ENCODE results near the gene KCNA3. TPM values are rescaled to one million over a fixed set of nuclear protein-coding genes. Genes with fewer than 3 reads are reported as not detected.

The KCNA3 gene
- total and polyA plus RNA-seq, 2 of the 8 experiments (the other 6 are each of a cell fraction or from before 2014, with no cell fraction given) = 0.95 to 1.1 TPM

DNA sequence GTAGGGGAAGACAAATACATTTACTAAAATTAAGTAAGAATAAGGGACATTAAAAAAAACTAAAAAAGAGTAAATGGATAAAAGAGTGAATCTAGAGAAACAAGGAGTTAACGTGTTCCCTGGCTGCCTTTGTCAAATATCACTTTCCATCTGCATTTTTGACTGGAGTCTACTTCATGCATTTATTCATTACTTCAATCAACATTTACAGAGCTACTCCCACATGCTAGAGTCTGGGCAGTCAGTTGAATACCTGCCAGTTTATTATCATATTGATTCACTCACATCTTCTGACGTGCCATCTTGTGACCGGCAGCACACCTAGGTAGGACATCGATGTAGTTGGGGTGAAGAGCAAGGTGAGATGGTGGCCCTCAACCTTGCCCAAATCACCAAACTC is 35.6 kb upstream of the KCNA3 start:
- Histone ChIP-seq H3K4me1 (replicated peaks in 1 of 4; ENCODE audit: control insufficient read depth in 3 of 4, insufficient read depth in 4 of 4, low read length in 3 of 4) (no peaks in the 10 kb centered on the region), H3K9me3 (ENCODE audit: insufficient read depth in 2 of 2, low read depth in 1 of 2, low read length in 1 of 2) (no peaks in the 10 kb centered on the region), H3K14ac (ENCODE audit: insufficient read length) (no peak overlapping the region), H4K20me1 (replicated peaks in 1 of 2; ENCODE audit: control insufficient read depth in 1 of 2, insufficient read depth in 2 of 2, low read length in 2 of 2) (no peaks in the 10 kb centered on the region), H3K4me2 (ENCODE audit: insufficient read depth in 1 of 2, low read depth in 2 of 2, low read length in 2 of 2) (no peak overlapping the region), H3K27me3 (replicated peaks in 1 of 4; ENCODE audit: control insufficient read depth in 3 of 4, extremely low read depth in 1 of 4, insufficient read depth in 3 of 4, low read length in 3 of 4) (no peaks in the 10 kb centered on the region), H3K23ac (ENCODE audit: insufficient read length) (no peak overlapping the region), H2AK5ac (ENCODE audit: low read depth, low read length) (no peak overlapping the region), H3K18ac (ENCODE audit: extremely low read depth, low read length) (no peak overlapping the region), H3K4ac (replicated peaks; ENCODE audit: insufficient read length, low read depth, low read length) (no peak overlapping the region), H2BK5ac (ENCODE audit: low read depth, low read length) (no peak overlapping the region), H2BK12ac (ENCODE audit: low read depth, low read length) (no peak overlapping the region), H3K36me3 (ENCODE audit: control insufficient read depth in 2 of 4, insufficient read depth in 4 of 4, low read length in 3 of 4) (no peaks in the 10 kb centered on the region), H3K9ac (replicated peaks in 1 of 4; ENCODE audit: extremely low read depth in 1 of 4, low read depth in 3 of 4, low read length in 3 of 4) (no peak overlapping the region), H2BK120ac (replicated peaks; ENCODE audit: low read depth, low read length) (no peak overlapping the region), H2BK15ac (ENCODE audit: low read length) (no peak overlapping the region), H4K5ac (ENCODE audit: insufficient read length, low read depth, low read length) (no peak overlapping the region), H3K4me3 (ENCODE audit: extremely low read depth in 1 of 4, insufficient read depth in 2 of 4, low read depth in 3 of 4, low read length in 4 of 4) (no peak overlapping the region), H2BK20ac (ENCODE audit: low read length) (no peak overlapping the region), H3K79me1 (ENCODE audit: low read depth, low read length) (no peaks in the 10 kb centered on the region), H3K79me2 (ENCODE audit: control insufficient read depth in 1 of 2, insufficient read depth in 2 of 2, low read length in 2 of 2) (no peaks in the 10 kb centered on the region), H3K23me2 (ENCODE audit: low read depth, low read length) (no peaks in the 10 kb centered on the region), H4K91ac (replicated peaks; ENCODE audit: insufficient read length, low read length) (no peak overlapping the region), H3K56ac (replicated peaks; ENCODE audit: insufficient read length, low read depth, low read length) (no peak overlapping the region), H4K8ac (ENCODE audit: extremely low read depth, insufficient read depth, low read length) (no peak overlapping the region), H2AFZ (ENCODE audit: low read length) (no peak overlapping the region), H3K27ac (ENCODE audit: low read depth, low read length) (no peak overlapping the region)
- DNase-seq (ENCODE audit: low read depth in 1 of 2, low spot score in 2 of 2) (no peak), FAIRE-seq (no peak)
- 80% methylated on average over 4 of the region's 4 CpGs; no CpG with 5 or more reads in 1 of the 2 experiments for WGBS, 2 experiments (ENCODE audit: extremely low coverage in 1 of 2, insufficient coverage in 1 of 2, insufficient read length in 1 of 2, insufficient replicate concordance in 2 of 2, low coverage in 1 of 2, low lambda C conversion rate in 2 of 2, missing lambda C conversion rate in 1 of 2)
- TF ChIP-seq MAFK (IDR thresholded peaks at IDR 0.05; ENCODE audit: low read depth, low read length) (no peak), ZNF274 (IDR thresholded peaks at IDR 0.05; ENCODE audit: borderline replicate concordance, extremely low read depth, low read length) (no peak), HDAC2 (IDR thresholded peaks at IDR 0.05; ENCODE audit: borderline replicate concordance in 1 of 2, low read depth in 2 of 2, low read length in 2 of 2) (no peak), GTF2F1 (IDR thresholded peaks at IDR 0.05; ENCODE audit: borderline replicate concordance, low read depth, low read length) (no peak), CREB1 (IDR thresholded peaks at IDR 0.05) (no peak), ATF3 (IDR thresholded peaks at IDR 0.05; ENCODE audit: insufficient read depth, low read depth, low read length) (no peak), SIX5 (IDR thresholded peaks at IDR 0.05; ENCODE audit: low read depth, low read length) (no peak), TEAD4 (IDR thresholded peaks at IDR 0.05; ENCODE audit: low read depth, low read length) (no peak), CBX5 (IDR thresholded peaks at IDR 0.05; ENCODE audit: low read depth, low read length) (no peak), POU5F1 (IDR thresholded peaks at IDR 0.05; ENCODE audit: low read depth, low read length) (no peak), POLR2A (IDR thresholded peaks at IDR 0.05; ENCODE audit: control extremely low read depth in 1 of 2, low read depth in 2 of 2, low read length in 2 of 2) (no peak), RBBP5 (IDR thresholded peaks at IDR 0.05; ENCODE audit: borderline replicate concordance, low read depth, low read length) (no peak)
- TF ChIP-seq, protein P1, sequence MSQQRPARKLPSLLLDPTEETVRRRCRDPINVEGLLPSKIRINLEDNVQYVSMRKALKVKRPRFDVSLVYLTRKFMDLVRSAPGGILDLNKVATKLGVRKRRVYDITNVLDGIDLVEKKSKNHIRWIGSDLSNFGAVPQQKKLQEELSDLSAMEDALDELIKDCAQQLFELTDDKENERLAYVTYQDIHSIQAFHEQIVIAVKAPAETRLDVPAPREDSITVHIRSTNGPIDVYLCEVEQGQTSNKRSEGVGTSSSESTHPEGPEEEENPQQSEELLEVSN (IDR thresholded peaks at IDR 0.05) = no peak
- CTCF ChIA-PET (ENCODE audit: partially characterized antibody) = interaction anchor here (1.0 kb wide), 1 partner anchor 681 kb away, joined by 3 read pairs; no protein-coding TSS in a partner anchor
- POLR2A ChIA-PET (ENCODE audit: partially characterized antibody) = no interaction called here
